HG02885 (cell line): ENCODE data around the gene TOX3.

ENCODE experiments used
- ATAC-seq: cut with Tn5 transposase; IDR thresholded peaks from one replicate; pipeline ENCODE4 v1.9.1; 2021; ENCODE audit warnings: mild to moderate bottlenecking; ENCODE audit not compliant: unreplicated experiment, poor library complexity

TOX3 gene

GRCh38 chr16:52540910-52541309 lies 6.0 kb downstream of the TOX3 start:
- ATAC-seq = no peak

- no peak for ATAC-seq
Measured at GRCh38 chr16:52539191-52539590, 7.8 kb downstream of the TOX3 start.

GRCh38 chr16:52538511-52538910 lies 8.4 kb downstream of the TOX3 start:
- no peak for ATAC-seq

- ATAC-seq = no peak
Measured at GRCh38 chr16:52537516-52537915, 9.4 kb downstream of the TOX3 start.

GRCh38 chr16:52535076-52535475 lies 11.9 kb downstream of the TOX3 start:
- ATAC-seq = no peak

- ATAC-seq = no peak
Measured at GRCh38 chr16:52533296-52533695, 13.6 kb downstream of the TOX3 start.

GRCh38 chr16:52532384-52532783 lies 14.6 kb downstream of the TOX3 start:
- no peak for ATAC-seq

- ATAC-seq = no peak
Measured at GRCh38 chr16:52529226-52529625, 17.7 kb downstream of the TOX3 start.

GRCh38 chr16:52528393-52529065 lies 18.4 kb downstream of the TOX3 start:
- ATAC-seq = no peak

GRCh38 chr16:52526830-52527229 lies 20.1 kb downstream of the TOX3 start:
- ATAC-seq = no peak

- no peak for ATAC-seq
Measured at GRCh38 chr16:52526116-52526828, 20.7 kb downstream of the TOX3 start.

- no peak for ATAC-seq
Measured at GRCh38 chr16:52521570-52521969, 25.4 kb downstream of the TOX3 start.

- ATAC-seq = no peak
Measured at GRCh38 chr16:52518884-52519283, 28.1 kb downstream of the TOX3 start.

GRCh38 chr16:52515068-52515671 lies 31.8 kb downstream of the TOX3 start:
- no peak for ATAC-seq

- ATAC-seq = no peak
Measured at GRCh38 chr16:52512297-52512987, 34.5 kb downstream of the TOX3 start.

- no peak for ATAC-seq
Measured at GRCh38 chr16:52501746-52502145, 45.2 kb downstream of the TOX3 start.

GRCh38 chr16:52500963-52501362 lies 46.0 kb downstream of the TOX3 start:
- ATAC-seq = no peak

- no peak for ATAC-seq
Measured at GRCh38 chr16:52499060-52499440, 47.9 kb downstream of the TOX3 start.

- no peak for ATAC-seq
Measured at GRCh38 chr16:52498328-52499059, 48.4 kb downstream of the TOX3 start.

- ATAC-seq = no peak
Measured at GRCh38 chr16:52497067-52497816, 49.7 kb downstream of the TOX3 start.
